A673 (cell line): Measurements from ENCODE around the gene RIC8A.

ENCODE experiments used
- EZH2 ChIP-seq: fragments of 200-600 bp; sonication (generic); IDR thresholded peaks from 2 replicates; pipeline ENCODE4 v1.6.1; 2017; ENCODE audit warnings: borderline replicate concordance, low read depth, mild to moderate bottlenecking, mixed read lengths, antibody characterized with exemption, low read length; ENCODE audit not compliant: poor library complexity, severe bottlenecking
- TF ChIP-seq, protein P1 (sequence below): fragments of 300-800, 200-600 bp; sonication (generic); conservative IDR thresholded peaks from 2 replicates; pipeline ENCODE4 v1.5.1; 2017; ENCODE audit warnings: low read depth, mild to moderate bottlenecking, antibody characterized with exemption, low read length, moderate library complexity, mixed read lengths

GRCh38 chr11:252666-253065 is 45.2 kb downstream of the RIC8A start:
- TF ChIP-seq, protein P1, sequence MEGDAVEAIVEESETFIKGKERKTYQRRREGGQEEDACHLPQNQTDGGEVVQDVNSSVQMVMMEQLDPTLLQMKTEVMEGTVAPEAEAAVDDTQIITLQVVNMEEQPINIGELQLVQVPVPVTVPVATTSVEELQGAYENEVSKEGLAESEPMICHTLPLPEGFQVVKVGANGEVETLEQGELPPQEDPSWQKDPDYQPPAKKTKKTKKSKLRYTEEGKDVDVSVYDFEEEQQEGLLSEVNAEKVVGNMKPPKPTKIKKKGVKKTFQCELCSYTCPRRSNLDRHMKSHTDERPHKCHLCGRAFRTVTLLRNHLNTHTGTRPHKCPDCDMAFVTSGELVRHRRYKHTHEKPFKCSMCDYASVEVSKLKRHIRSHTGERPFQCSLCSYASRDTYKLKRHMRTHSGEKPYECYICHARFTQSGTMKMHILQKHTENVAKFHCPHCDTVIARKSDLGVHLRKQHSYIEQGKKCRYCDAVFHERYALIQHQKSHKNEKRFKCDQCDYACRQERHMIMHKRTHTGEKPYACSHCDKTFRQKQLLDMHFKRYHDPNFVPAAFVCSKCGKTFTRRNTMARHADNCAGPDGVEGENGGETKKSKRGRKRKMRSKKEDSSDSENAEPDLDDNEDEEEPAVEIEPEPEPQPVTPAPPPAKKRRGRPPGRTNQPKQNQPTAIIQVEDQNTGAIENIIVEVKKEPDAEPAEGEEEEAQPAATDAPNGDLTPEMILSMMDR: no peak
- TF ChIP-seq EZH2: no peak
